Bronchial epithelial cell (primary cell): Measurements from ENCODE around the gene C11orf24. TPM values are rescaled to one million over a fixed set of nuclear protein-coding genes. Genes with fewer than 3 reads are reported as not detected.

ENCODE experiments used
- DNase-seq: peaks from one replicate; pipeline ENCODE4 v3.0.0-alpha.2; 2010; ENCODE audit warnings: low read depth
- FAIRE-seq: peaks from 2 replicates; lab custom pipeline; 2011; peaks lifted over from hg19 to GRCh38; lab: Jason Lieb, UNC
- H3K27me3 ChIP-seq: 2 replicates; pipeline ENCODE4 v1.5.1; 2011; ENCODE audit warnings: low read length; ENCODE audit not compliant: control insufficient read depth, insufficient read depth
- H3K36me3 ChIP-seq: 2 replicates; pipeline ENCODE4 v1.5.1; 2011; ENCODE audit warnings: low read length; ENCODE audit not compliant: control insufficient read depth, insufficient read depth
- H3K4me3 ChIP-seq: 2 replicates; pipeline ENCODE4 v1.5.1; 2011; ENCODE audit warnings: mild to moderate bottlenecking, low read depth, low read length, control low read depth
- CTCF ChIP-seq: IDR thresholded peaks from 2 replicates; pipeline ENCODE4 v1.5.1; 2011; ENCODE audit warnings: mild to moderate bottlenecking, moderate library complexity, low read length, control low read depth, inconsistent platforms; ENCODE audit not compliant: insufficient read depth, severe bottlenecking
- total RNA-seq: library from RNA; depleted of rRNA; stranded (reverse); fragments of >200 nt; gene quantifications from 2 replicates; pipeline ENCODE4 v1.2.1, GENCODE V29; 2014

The C11orf24 gene
- total RNA-seq, 1 donor from 2014 or later: 13.2 TPM

GRCh38 chr11:68264244-68264643 is 7.5 kb downstream of the C11orf24 start:
- no peak for TF ChIP-seq CTCF
- Histone ChIP-seq H3K36me3 (peaks cover 33% of the 10 kb centered on the region), H3K4me3 (no peak overlapping the region), H3K27me3 (no peaks in the 10 kb centered on the region)
- FAIRE-seq: no peak
- no peak for DNase-seq

DNA sequence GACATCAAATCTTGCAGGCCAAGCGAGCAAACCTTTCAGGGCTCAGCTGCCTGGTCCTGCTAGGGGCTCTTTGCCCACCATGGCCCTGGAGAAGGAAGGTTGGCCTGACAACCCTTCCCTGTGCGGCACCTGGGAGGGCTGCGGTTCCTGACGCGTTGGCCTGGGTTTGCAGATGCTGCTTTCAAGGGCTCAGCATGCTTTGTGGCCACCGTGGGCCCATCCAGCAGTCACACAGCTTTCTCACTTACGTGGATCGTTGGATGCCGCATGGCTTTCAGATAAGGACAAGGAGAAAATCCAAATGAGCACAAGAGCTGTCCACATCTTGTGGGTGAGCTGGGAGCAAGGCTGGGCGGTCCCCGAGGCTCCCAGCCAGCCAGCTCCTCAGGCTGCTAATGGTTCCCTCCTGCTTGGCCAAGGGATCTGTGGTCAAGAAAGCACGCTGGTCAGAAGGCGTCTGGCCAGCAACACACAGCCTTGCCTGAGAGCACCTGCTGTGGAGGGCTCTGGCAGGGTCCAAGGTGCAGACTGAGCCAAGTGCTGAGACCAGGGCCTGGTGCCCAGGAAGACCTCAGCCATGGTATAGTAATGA is 8.2 kb downstream of the C11orf24 start:
- no peak for FAIRE-seq
- Histone ChIP-seq H3K4me3 (no peak overlapping the region), H3K27me3 (no peaks in the 10 kb centered on the region), H3K36me3 (peaks cover 33% of the 10 kb centered on the region)
- TF ChIP-seq CTCF: no peak
- no peak for DNase-seq

DNA sequence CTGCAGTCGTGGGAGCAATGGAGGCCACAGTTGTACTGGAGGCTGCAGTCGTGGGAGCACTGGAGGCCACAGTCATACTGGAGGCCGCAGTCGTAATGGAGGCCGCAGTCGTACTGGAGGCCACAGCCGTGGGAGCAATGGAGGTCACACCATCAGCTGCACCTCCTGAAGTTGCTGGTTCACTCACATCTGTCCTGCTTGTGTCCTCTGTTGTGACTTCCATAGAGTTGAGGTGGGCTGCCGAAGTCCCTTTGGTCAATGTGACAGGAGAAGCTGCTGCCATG is 9.3 kb downstream of the C11orf24 start:
- Histone ChIP-seq H3K27me3 (no peaks in the 10 kb centered on the region), H3K36me3 (peaks cover 27% of the 10 kb centered on the region)
- no peak for FAIRE-seq

GRCh38 chr11:68261749-68262543 is 9.8 kb downstream of the C11orf24 start:
- DNase-seq (no peak), FAIRE-seq (no peak)
- no peak for TF ChIP-seq CTCF
- Histone ChIP-seq H3K27me3 (no peaks in the 10 kb centered on the region), H3K36me3 (peaks cover 25% of the 10 kb centered on the region), H3K4me3 (no peak overlapping the region)

More for the DNA sequence above, 9.3 kb downstream of the C11orf24 start:
- DNase-seq: no peak
- TF ChIP-seq CTCF: no peak
- no peak overlapping the region for H3K4me3 ChIP-seq

- DNase-seq: no peak
- no peak overlapping the region for H3K4me3 ChIP-seq
- H3K36me3 ChIP-seq: peaks cover 17% of the 10 kb centered on the region
- no peak for FAIRE-seq
- H3K27me3 ChIP-seq: no peaks in the 10 kb centered on the region
- no peak for TF ChIP-seq CTCF
Observed at GRCh38 chr11:68261006-68261405, 10.8 kb downstream of the C11orf24 start.
